ENCODE data around the gene CLN3.
"Not testable (repeated sequence)": the region's sequence is repeated elsewhere in the genome, so short reads cannot be mapped to it uniquely, and the experiment has no call there.

The CLN3 gene

DNA sequence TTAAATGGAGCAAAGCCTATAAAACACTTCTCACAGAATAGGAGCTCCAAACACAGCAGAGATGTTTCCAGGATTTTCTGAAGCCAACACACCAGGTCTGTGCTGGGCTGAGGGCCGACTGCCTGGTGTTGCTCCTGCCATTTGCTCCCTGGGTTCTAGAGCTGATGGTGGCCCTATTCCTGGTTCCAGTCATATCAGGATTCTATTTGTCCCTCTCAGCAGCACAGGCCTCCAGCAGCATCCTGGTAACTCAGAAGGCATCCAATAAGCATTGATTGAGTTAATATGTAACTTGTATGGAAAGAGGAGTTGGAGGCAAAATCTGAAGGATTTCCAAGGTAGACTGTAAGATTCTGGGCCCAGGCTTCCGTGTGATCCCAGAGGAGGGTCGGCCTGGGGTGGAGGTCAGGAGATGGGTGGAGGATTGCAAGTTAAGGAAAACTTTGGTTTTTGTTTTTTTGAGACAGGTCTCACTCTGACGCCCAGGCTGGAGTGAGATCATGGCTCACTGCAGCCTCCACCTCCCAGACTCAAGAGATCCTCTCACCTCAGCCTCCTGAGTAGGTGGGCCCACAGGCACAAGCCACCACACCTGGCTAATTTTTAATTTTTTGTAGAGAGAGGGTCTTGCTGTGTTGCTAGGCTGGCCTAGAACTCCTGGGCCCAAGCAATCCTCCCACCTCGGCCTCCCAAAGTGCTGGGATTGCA, 41.2 kb upstream of the CLN3 start:
- DNase-seq (ENCODE audit: extremely low read depth, low read depth) = no peak
- TF ChIP-seq, protein P1, sequence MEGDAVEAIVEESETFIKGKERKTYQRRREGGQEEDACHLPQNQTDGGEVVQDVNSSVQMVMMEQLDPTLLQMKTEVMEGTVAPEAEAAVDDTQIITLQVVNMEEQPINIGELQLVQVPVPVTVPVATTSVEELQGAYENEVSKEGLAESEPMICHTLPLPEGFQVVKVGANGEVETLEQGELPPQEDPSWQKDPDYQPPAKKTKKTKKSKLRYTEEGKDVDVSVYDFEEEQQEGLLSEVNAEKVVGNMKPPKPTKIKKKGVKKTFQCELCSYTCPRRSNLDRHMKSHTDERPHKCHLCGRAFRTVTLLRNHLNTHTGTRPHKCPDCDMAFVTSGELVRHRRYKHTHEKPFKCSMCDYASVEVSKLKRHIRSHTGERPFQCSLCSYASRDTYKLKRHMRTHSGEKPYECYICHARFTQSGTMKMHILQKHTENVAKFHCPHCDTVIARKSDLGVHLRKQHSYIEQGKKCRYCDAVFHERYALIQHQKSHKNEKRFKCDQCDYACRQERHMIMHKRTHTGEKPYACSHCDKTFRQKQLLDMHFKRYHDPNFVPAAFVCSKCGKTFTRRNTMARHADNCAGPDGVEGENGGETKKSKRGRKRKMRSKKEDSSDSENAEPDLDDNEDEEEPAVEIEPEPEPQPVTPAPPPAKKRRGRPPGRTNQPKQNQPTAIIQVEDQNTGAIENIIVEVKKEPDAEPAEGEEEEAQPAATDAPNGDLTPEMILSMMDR (IDR thresholded peaks at IDR 0.05; ENCODE audit: low read depth, low read length) = no peak

DNA sequence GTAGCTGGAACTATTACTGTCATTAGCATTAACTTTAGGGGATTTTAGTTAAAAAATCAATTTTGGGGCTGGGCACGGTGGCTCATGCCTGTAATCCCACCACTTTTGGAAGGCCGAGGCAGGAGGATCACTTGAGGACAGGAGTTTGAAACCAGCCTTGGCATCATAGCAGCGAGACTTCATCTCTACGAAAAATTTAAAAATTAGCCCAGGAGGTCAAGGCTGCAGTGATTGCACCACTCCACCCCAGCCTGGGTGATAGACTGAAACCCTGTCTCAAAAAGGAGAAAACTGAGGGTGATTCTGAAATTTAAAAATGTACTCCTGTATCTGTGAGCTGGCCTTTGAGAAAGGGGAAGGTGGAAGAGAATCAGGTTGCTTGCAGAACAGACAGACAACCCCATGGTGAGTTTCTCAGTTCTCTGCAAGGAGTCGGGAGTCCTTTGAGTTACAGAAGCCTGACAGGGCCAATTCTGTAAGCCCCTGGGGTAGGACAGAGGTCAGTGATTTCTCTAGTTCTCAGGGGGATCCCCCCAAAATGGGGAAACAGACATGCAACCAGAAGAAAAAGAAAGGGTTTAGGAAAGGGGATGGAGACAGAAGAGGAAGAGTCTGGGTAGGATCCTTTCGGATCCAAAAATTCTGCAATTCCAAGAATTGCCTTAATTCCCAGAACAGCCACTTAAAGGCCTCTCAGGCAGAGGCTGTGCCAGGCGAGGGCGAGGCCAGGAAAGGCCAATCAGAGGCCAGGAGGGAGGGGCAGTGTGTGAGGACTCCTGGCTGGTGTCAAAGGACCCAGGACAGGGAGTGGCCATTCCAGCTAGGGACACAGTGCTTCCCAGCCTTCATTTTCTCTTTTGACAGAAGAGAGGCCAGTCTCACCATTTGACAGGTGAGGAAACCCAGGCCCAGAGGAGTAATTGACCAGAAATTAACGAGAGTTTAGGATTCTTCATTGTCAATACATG, 40.2 kb upstream of the CLN3 start:
- DNase-seq (ENCODE audit: extremely low read depth, low read depth) = no peak
- TF ChIP-seq, protein P1 (IDR thresholded peaks at IDR 0.05; ENCODE audit: low read depth, low read length) = no peak

DNA sequence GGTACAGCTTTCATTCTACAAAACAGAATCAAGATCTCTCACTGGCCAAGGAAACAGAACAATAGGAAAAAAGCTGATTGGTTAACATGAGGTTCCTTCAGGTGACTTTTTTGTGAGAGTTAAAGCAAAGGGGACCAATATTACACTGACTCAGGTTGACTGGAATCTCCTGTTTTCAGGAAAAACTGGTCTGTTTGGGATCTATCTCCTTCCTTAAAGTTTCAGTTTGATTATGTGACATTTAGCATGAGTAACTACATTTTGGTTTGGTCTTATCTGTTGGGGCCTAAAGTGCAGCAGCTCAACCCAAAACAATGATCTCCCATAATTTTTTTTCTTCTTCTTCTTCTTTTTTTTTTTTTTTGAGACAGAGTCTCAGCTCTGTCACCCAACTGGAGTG, 37.2 kb upstream of the CLN3 start:
- TF ChIP-seq, protein P1 (IDR thresholded peaks at IDR 0.05; ENCODE audit: low read depth, low read length) = no peak
- DNase-seq (ENCODE audit: extremely low read depth, low read depth) = no peak

DNA sequence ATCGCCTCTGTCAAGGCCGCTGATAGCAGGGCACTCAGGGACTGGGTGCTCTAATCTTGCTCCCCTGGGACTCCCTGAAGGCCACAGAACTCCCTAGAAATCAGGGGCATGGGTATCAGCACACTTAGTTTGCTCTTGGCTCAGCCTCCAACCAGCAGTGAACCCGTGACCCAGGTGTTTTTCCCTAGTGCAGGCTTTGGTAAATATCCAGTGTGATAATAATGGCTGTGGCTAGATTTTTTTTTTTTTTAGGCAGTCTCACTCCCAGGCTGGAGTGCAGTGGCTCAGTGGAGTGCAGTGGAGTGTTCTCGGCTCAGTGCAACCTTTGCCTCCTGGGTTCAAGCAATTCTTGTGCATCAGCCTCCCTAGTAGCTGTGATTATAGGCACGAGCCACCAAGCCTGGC, 36.6 kb upstream of the CLN3 start:
- TF ChIP-seq, protein P1 (IDR thresholded peaks at IDR 0.05; ENCODE audit: low read depth, low read length) = no peak
- DNase-seq (ENCODE audit: extremely low read depth, low read depth) = no peak

DNA sequence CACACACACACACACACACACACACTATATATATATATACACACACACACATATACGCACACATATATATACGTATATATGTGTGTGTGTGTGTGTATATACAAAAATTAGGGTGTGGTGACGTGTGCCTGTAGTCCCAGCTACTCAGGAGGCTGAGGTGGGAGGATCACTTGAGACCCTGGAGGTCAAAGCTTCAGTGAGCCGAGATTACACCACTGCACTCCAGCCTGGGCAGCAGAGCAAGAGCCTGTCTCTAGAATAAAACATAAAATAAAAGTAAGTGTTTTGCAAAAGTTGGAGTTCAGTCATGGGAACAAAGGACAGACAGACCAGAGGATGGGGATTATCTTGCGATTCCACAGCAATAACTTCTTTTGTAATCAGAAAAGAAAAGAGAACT, 36.1 kb upstream of the CLN3 start:
- DNase-seq (ENCODE audit: extremely low read depth, low read depth) = no peak

DNA sequence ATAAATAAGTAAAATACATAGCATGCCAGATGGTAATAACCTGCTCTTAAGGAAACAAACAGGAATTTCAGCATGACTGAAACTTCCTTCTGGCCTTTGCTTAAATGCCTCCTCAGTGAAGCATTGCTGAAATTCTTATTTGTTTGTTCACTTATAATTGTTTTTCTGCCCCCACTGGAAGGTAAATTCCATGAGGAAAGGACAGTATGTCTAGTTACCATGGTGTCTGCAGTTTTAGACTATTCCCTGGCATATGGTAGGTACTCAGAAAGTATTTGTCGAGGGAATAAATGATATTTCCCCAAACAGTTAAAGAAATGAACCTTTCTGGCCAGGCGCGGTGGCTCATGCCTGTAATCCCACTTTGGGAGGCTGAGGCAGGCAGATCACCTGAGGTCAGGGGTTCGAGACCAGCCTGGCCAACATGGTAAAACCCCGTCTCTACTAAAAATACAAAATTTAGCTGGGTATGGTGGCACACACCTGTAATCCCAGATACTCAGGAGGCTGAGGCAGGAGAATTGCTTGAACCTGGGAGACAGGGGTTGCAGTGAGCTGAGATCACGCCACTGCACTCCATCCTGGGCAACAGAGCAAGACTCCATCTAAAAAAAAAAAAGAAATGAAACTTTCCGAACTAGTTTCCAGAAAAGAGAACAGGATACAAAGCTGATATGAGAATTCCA, 35.4 kb upstream of the CLN3 start:
- not testable (repeated sequence) for DNase-seq (ENCODE audit: extremely low read depth, low read depth)

More for the DNA sequence above, 36.1 kb upstream of the CLN3 start:
- TF ChIP-seq, protein P1 (IDR thresholded peaks at IDR 0.05; ENCODE audit: low read depth, low read length) = no peak

DNA sequence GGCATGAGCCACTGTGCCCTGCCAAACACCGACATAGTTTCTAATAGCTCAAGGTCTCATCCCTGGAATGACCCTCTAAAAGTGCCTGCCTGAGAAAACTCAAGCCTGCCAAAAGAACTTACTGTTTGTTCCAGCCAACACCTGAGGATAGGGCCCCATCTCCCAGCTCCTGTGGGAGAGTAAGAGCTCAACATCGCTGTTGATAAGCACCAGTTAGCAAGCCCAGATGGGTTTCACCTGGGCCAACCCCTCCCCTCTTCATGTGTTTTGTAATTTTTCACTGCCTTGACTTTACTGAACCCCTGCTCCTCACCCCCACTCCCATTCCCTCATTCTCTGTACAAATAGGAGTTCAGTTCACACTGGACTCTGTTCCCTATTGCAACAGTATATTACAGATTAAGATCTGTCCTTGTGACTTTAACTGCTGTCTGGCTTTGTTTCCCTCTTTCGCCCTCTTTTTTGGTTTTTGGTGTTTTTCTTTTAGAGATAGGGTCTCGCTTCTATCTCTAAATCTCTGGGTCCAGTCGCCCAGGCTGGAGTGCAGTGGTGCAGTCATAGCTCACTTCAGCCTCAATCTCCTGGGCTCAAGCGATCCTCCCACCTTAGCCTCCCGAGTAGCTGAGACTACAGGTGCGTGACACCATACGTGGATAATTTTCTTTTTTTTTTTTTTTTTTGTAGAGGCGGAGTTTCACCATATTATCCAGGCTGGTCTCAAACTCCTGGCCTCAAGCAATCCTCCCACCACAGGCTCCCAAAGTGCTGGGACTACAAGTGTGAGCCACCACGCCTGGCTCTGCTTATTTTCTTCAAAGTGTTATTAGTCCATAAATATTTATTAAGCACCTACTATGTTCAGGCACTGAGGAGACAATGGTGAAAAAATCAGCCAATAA, 34.6 kb upstream of the CLN3 start:
- TF ChIP-seq, protein P1 (IDR thresholded peaks at IDR 0.05; ENCODE audit: low read depth, low read length) = no peak
- DNase-seq (ENCODE audit: extremely low read depth, low read depth) = no peak
